ENCODE results near the gene ZBTB32. TPM values are rescaled to one million over a fixed set of nuclear protein-coding genes. Genes with fewer than 3 reads are reported as not detected.

ZBTB32 gene
- total RNA-seq, 1 donor from 2014 or later, result 0.23 TPM

- DNase-seq (peak; percentile 99), ATAC-seq (peak; percentile 97)
- H3K36me3 ChIP-seq, result peaks cover 28% of the 10 kb centered on the region
- H3K4me1 ChIP-seq, result peaks cover 18% of the 10 kb centered on the region
- peak within 1 kb of the TSS; percentile 98 for H3K27ac ChIP-seq
- intact Hi-C loops (cut with DNase I), result no loop called here
- TF ChIP-seq, protein P1, sequence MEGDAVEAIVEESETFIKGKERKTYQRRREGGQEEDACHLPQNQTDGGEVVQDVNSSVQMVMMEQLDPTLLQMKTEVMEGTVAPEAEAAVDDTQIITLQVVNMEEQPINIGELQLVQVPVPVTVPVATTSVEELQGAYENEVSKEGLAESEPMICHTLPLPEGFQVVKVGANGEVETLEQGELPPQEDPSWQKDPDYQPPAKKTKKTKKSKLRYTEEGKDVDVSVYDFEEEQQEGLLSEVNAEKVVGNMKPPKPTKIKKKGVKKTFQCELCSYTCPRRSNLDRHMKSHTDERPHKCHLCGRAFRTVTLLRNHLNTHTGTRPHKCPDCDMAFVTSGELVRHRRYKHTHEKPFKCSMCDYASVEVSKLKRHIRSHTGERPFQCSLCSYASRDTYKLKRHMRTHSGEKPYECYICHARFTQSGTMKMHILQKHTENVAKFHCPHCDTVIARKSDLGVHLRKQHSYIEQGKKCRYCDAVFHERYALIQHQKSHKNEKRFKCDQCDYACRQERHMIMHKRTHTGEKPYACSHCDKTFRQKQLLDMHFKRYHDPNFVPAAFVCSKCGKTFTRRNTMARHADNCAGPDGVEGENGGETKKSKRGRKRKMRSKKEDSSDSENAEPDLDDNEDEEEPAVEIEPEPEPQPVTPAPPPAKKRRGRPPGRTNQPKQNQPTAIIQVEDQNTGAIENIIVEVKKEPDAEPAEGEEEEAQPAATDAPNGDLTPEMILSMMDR (IDR thresholded peaks at IDR 0.05), result no peak
- H3K27me3 ChIP-seq, result no peaks in the 10 kb centered on the region
- H3K4me3 ChIP-seq, result peak within 1 kb of the TSS; percentile 98
- H3K9me3 ChIP-seq, result no peaks in the 10 kb centered on the region
Measured at GRCh38 chr19:35757749-35758608, 53.6 kb downstream of the ZBTB32 start, which contains the start of gene PROSER3. Gene PROSER3 (plus strand): TSS chr19:35758176. CDS start chr19:35758216, 40 bp downstream.

- Histone ChIP-seq H3K4me3 (no peak overlapping the region), H3K27ac (no peak overlapping the region), H3K4me1 (peaks cover 18% of the 10 kb centered on the region), H3K9me3 (no peaks in the 10 kb centered on the region), H3K36me3 (peaks cover 29% of the 10 kb centered on the region), H3K27me3 (no peaks in the 10 kb centered on the region)
- intact Hi-C loops (cut with DNase I), result no loop called here
- TF ChIP-seq, protein P1 (IDR thresholded peaks at IDR 0.05), result no peak
- no peak for DNase-seq
- ATAC-seq, result no peak
Measured at GRCh38 chr19:35759697-35760096, 55.3 kb downstream of the ZBTB32 start.

DNA sequence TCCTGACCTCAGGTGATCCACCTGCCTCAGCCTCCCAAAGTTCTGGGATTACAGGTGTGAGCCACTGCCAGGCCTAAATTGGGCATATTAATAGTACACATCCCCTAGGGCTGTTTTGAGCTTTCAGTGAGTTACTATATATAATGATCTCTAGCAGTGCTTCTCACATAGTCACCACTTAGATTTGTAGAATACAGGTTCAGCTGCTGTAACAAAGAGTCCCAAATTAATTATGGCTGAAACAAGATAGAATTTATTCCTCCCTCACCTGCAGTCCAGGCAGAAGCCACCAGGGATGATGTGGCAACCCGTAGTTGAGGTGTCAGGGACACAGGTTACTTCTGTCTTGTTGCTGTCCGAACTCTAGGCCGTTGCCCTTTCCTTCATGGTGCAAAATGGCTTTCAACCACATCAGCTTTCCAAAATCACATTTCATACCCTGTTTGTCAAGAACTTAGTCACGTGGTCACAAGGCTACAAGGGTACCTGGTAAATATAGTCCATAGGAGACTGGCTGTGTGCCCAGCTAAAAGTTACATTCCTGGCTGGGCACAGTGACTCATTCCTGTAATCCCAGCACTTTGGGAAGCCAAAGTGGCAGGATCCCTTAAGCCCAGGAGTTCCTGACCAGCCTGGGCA, 56.5 kb downstream of the ZBTB32 start:
- DNase-seq (no peak), ATAC-seq (no peak)
- no peaks in the 10 kb centered on the region for H3K9me3 ChIP-seq
- intact Hi-C loops (cut with DNase I), result no loop called here
- TF ChIP-seq, protein P1 (IDR thresholded peaks at IDR 0.05), result no peak
- H3K36me3 ChIP-seq, result peaks cover 35% of the 10 kb centered on the region
- H3K4me3 ChIP-seq, result no peak overlapping the region
- H3K27me3 ChIP-seq, result no peaks in the 10 kb centered on the region
- no peak overlapping the region for H3K27ac ChIP-seq
- peaks cover 18% of the 10 kb centered on the region for H3K4me1 ChIP-seq

DNA sequence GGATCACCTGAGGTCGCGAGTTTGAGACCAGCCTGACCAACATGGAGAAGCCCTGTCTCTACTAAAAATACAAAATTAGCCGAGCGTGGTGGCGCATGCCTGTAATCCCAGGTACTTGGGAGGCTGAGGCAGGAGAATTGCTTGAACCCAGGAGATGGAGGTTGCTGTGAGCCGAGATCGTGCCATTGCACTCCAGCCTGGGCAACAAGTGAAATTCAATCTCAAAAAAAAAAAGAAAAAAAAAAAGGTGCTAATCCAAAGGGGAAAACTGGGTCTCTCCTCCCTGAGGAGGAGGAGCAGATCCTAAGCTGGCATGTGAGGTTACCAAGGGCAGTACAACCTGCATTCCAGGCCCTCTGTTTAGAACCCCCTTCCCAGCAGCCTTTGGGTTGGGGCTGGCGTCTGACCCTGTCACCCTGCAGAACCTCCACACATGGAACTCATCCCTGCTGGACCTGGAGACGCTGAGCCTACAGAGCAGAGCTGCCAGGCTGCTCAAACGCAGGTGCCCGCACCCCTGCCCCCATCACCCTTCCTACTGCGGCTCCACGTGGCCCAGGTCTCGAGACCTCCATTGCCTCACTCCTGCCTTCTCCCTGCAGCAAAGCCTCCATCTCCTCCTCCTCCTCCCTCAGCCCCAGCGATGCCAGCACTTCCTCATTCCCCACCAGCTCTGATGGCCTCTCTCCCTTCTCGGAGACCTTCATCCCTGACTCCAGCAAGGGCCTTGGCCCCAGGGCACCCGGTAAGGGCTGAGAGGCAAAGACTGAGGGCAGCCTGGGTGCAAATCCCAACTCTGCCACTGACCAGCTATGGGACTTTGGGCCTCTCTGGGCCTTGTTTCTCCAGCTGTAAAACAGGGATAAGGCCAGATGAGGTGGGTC, 60.3 kb downstream of the ZBTB32 start:
- peaks cover 35% of the 10 kb centered on the region for H3K36me3 ChIP-seq
- no peak overlapping the region for H3K4me3 ChIP-seq
- H3K9me3 ChIP-seq, result no peaks in the 10 kb centered on the region
- intact Hi-C loops (cut with DNase I), result no loop called here
- ATAC-seq, result no peak
- no peaks in the 10 kb centered on the region for H3K4me1 ChIP-seq
- TF ChIP-seq, protein P1 (IDR thresholded peaks at IDR 0.05), result no peak
- no peak overlapping the region for H3K27ac ChIP-seq
- DNase-seq, result no peak
- H3K27me3 ChIP-seq, result no peaks in the 10 kb centered on the region

Other genes with a start within 250 kb of the ZBTB32 start
- not detected for gene KRTDAP, start 214.1 kb upstream of the ZBTB32 start, total RNA-seq
- 79.8 TPM for gene DMKN, start 190.9 kb upstream of the ZBTB32 start, total RNA-seq
- gene SBSN, start 176.2 kb upstream of the ZBTB32 start, total RNA-seq, result not detected
- gene GAPDHS, start 171.1 kb upstream of the ZBTB32 start, total RNA-seq, result not detected
- gene TMEM147, start 158.9 kb upstream of the ZBTB32 start, total RNA-seq, result 77.7 TPM
- gene ATP4A, start 140.9 kb upstream of the ZBTB32 start, total RNA-seq, result not detected
- gene PMIS2, start 118.4 kb upstream of the ZBTB32 start, total RNA-seq, result not detected
- 8.9 TPM for gene HAUS5, start 91.8 kb upstream of the ZBTB32 start, total RNA-seq
- 64.5 TPM for gene RBM42, start 75.5 kb upstream of the ZBTB32 start, total RNA-seq
- 0.72 TPM for gene ETV2, start 62.8 kb upstream of the ZBTB32 start, total RNA-seq
- 226 TPM for gene COX6B1, start 56.2 kb upstream of the ZBTB32 start, total RNA-seq
- not detected for gene UPK1A, start 38.0 kb upstream of the ZBTB32 start, total RNA-seq
- 36.6 TPM for gene KMT2B, start 13.4 kb downstream of the ZBTB32 start, total RNA-seq
- 16.9 TPM for gene IGFLR1, start 37.9 kb downstream of the ZBTB32 start, total RNA-seq
- gene U2AF1L4, start 40.9 kb downstream of the ZBTB32 start, total RNA-seq, result 26.3 TPM
- 51.0 TPM for gene PSENEN, start 41.1 kb downstream of the ZBTB32 start, total RNA-seq
- 11.3 TPM for gene LIN37, start 44.0 kb downstream of the ZBTB32 start, total RNA-seq
- 41.3 TPM for gene HSPB6, start 52.5 kb downstream of the ZBTB32 start, total RNA-seq
- gene PROSER3, start 53.6 kb downstream of the ZBTB32 start, total RNA-seq, result 18.2 TPM
- gene ARHGAP33, start 71.0 kb downstream of the ZBTB32 start, total RNA-seq, result 6.8 TPM
- gene PRODH2, start 108.3 kb downstream of the ZBTB32 start, total RNA-seq, result not detected
- gene NPHS1, start 147.9 kb downstream of the ZBTB32 start, total RNA-seq, result not detected
- gene KIRREL2, start 152.4 kb downstream of the ZBTB32 start, total RNA-seq, result not detected
- 7.0 TPM for gene APLP1, start 164.0 kb downstream of the ZBTB32 start, total RNA-seq
- gene NFKBID, start 196.0 kb downstream of the ZBTB32 start, total RNA-seq, result 19.5 TPM
- gene HCST, start 198.0 kb downstream of the ZBTB32 start, total RNA-seq, result 44.0 TPM
- 367 TPM for gene TYROBP, start 203.7 kb downstream of the ZBTB32 start, total RNA-seq
- gene LRFN3, start 231.8 kb downstream of the ZBTB32 start, total RNA-seq, result 10.5 TPM